ENCODE measurements around the gene RHEBL1. TPM values are rescaled to one million over a fixed set of nuclear protein-coding genes. Genes with fewer than 3 reads are reported as not detected.

Gene RHEBL1
- total RNA-seq, 2 donors from 2014 or later, result not detected

GRCh38 chr12:49020441-49020840, 49.3 kb downstream of the RHEBL1 start:
- no peak for TF ChIP-seq POLR2A (IDR thresholded peaks at IDR 0.05)
- TF ChIP-seq CTCF (IDR thresholded peaks at IDR 0.05), result no peak
- ATAC-seq, result no peak
- peaks cover 8 to 28% of the 10 kb centered on the region in 2 donors for H3K36me3 ChIP-seq (replicated peaks in 1 of 2; ENCODE audit: insufficient read depth in 1 of 2, low read depth in 2 of 2)
- intact Hi-C loops (cut with DNase I), result no loop called here
- H3K4me3 ChIP-seq, result no peak overlapping the region
- H3K27me3 ChIP-seq, result no peaks in the 10 kb centered on the region
- H3K9me3 ChIP-seq, result no peaks in the 10 kb centered on the region
- no peak for DNase-seq
- H3K27ac ChIP-seq, result no peak overlapping the region
- H3K4me1 ChIP-seq, result peaks cover 13% of the 10 kb centered on the region
- 75 to 80% methylated on average over 6 of the region's 6 CpGs for WGBS, 2 donors

- Histone ChIP-seq H3K9me3 (no peaks in the 10 kb centered on the region), H3K4me3 (no peak overlapping the region), H3K27me3 (no peaks in the 10 kb centered on the region), H3K4me1 (peaks cover 13% of the 10 kb centered on the region), H3K36me3 (replicated peaks in 1 of 2; ENCODE audit: insufficient read depth in 1 of 2, low read depth in 2 of 2) (peaks cover 3 to 20% of the 10 kb centered on the region in 2 donors), H3K27ac (peak overlapping the region; percentile 79 to 91 (median 88))
- no peak for TF ChIP-seq CTCF (IDR thresholded peaks at IDR 0.05)
- TF ChIP-seq POLR2A (IDR thresholded peaks at IDR 0.05), result no peak
- DNase-seq (peak in 2 of 4 donors; percentile 38 to 42), ATAC-seq (no peak)
- WGBS, 2 donors, result 69 to 79% methylated on average over 9 to 10 of the region's 10 CpGs
- intact Hi-C loops (cut with DNase I), result no loop called here
Measured at GRCh38 chr12:49019443-49020324, 50.1 kb downstream of the RHEBL1 start.

GRCh38 chr12:49019120-49019430, 50.7 kb downstream of the RHEBL1 start:
- no peaks in the 10 kb centered on the region for H3K27me3 ChIP-seq
- DNase-seq, result no peak
- 2 to 4% methylated on average over 8 of the region's 8 CpGs for WGBS, 2 donors
- intact Hi-C loops (cut with DNase I), result no loop called here
- peak; percentile 19 for ATAC-seq
- H3K9me3 ChIP-seq, result no peaks in the 10 kb centered on the region
- H3K4me3 ChIP-seq, result peak overlapping the region in 1 of 2 donors; percentile 83
- peaks cover 13% of the 10 kb centered on the region for H3K4me1 ChIP-seq
- peaks cover 0 to 17% of the 10 kb centered on the region in 2 donors for H3K36me3 ChIP-seq (replicated peaks in 1 of 2; ENCODE audit: insufficient read depth in 1 of 2, low read depth in 2 of 2)
- no peak for TF ChIP-seq CTCF (IDR thresholded peaks at IDR 0.05)
- no peak for TF ChIP-seq POLR2A (IDR thresholded peaks at IDR 0.05)
- H3K27ac ChIP-seq, result peak overlapping the region; percentile 79 to 91 (median 88)

- peaks cover 17% of the 10 kb centered on the region for H3K4me1 ChIP-seq
- WGBS, 2 donors, result 0 to 1% methylated on average over 22 to 59 of the region's 59 CpGs
- H3K27me3 ChIP-seq, result no peaks in the 10 kb centered on the region
- ATAC-seq, result peak; percentile 97
- H3K36me3 ChIP-seq (replicated peaks in 1 of 2; ENCODE audit: insufficient read depth in 1 of 2, low read depth in 2 of 2), result peaks cover 0 to 13% of the 10 kb centered on the region in 2 donors
- DNase-seq, result peak; percentile 94 to 96 (median 94)
- TF ChIP-seq CTCF (IDR thresholded peaks at IDR 0.05) (peak in 4 of 7 experiments; percentile 10 to 52 (median 41)), POLR2A (IDR thresholded peaks at IDR 0.05) (peak; percentile 78 to 94 (median 91))
- intact Hi-C loops (cut with DNase I), result no loop called here
- H3K27ac ChIP-seq, result peak within 1 kb of the TSS; percentile 79 to 91 (median 88)
- no peaks in the 10 kb centered on the region for H3K9me3 ChIP-seq
- H3K4me3 ChIP-seq, result peak within 1 kb of the TSS; percentile 73 to 83
Measured at GRCh38 chr12:49018261-49019119, 51.3 kb downstream of the RHEBL1 start, which contains the start of gene PRKAG1. PRKAG1 (minus strand) TSS chr12:49018776; CDS start chr12:49018740, 36 bp downstream.

Measured in body of pancreas (tissue), 4 donors.